Astrocyte of the hippocampus (primary cell): ENCODE data around the gene IER5.
A peak's percentile ranks its signal among the peaks of the same experiment; 100 is the strongest.

ENCODE experiments used
- DNase-seq: peaks from one replicate; pipeline ENCODE4 v3.0.0; 2011; ENCODE audit warnings: low read depth, low spot score

The IER5 gene

DNA sequence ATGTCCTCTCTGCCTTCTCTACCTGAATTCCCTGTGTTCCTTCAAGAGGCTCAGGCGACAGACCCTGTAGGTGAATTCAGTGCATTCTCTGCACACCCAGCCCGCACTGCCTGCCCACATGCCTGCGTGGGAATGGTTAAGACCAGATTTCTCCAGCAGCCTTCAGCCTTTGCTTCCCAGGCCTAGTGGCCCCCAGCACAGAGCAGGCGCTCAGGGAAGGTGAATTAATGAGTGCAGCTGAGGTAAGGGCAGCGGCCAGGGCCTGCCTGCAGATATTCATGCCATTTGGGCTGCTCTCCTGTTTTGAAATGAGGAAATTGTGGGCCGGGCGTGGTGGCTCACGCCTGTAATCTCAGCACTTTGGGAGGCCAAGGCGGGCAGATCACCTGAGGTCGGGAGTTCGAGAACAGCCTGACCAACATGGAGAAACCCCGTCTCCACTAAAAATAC, 45.5 kb downstream of the IER5 start:
- no peak for DNase-seq

DNA sequence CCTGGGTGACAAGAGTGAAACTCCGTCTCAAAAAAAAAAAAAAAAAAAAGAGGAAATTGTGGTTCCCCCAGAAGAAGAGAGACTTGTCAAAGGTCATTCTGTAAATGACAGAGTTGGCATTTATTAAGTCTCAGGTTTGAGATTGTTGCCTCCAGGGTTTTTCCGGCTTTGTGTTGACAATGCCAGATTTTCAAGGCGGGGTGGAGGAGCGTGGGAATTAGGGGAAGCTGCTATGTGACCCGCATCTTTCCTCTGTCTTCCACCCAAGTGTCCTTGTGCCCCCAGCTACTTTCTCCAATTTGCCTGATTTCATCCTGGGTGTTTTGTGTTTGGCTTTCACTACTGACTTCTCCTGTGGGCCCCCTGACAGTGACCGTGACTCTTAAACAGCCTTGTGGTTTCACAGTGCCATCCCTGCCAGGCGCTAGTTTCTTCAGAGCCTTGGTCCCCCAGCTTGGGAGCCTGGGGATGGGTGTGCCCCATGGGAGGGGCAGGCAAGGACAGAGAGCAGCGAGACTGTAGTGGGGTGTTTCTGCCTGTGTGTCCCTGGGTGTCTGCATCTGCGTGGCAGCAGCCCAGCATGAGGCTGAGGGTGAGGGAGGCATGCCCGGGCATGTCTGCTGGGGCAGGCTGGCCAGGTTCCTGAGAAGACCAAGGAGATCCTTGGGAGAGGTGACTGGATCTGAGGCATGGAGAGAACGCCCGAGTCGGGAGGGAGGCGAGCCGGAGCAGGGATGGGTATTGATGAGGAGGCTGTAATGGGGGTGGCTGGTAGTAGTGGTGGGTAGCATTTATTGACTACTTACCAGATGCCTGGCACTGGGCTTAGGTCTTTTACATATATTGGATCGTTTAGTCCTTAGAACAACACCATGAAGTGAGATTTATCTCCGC, 46.3 kb downstream of the IER5 start:
- peak; percentile 93 for DNase-seq

GRCh38 chr1:181135437-181135731, 46.9 kb downstream of the IER5 start:
- DNase-seq: peak; percentile 51

DNA sequence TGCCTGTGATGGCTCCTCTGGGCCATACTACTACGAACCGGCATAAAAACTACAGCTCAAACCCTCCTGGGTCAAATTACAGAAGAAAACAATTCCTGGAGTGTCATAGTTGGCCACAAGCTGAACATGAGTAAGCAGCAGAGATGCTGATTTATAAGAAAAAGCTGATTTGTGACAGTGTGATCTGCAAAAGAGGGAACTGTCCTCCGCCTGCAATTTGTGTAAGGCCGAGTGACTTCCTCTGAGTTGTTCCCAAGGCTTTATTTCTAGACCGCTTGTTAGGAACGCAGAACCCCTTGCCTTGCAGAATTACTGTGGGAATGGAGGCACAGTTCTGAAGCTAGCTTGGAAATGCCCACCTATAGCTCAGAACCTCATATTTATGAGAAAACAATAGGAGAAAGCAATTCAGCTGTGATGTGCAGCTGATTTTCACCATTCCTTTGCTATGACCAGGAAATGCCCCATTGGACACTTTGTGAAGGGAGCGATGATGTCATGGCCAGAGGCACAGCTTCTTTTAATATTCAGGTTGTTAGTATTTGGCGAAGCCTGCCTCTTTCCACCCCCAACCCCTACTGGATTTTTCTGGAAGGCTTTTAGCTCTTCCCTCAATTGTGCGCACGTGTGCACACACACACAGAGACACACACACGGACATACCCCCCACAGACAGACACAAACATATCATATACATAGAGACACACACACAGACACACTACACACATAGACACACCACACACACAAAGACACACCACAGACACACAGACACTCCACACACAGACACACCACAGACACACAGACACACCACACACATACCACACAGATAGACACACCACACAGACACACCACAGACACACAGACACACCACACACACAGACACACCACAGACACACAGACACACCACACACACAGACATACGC, 47.6 kb downstream of the IER5 start:
- DNase-seq: peak; percentile 94

DNA sequence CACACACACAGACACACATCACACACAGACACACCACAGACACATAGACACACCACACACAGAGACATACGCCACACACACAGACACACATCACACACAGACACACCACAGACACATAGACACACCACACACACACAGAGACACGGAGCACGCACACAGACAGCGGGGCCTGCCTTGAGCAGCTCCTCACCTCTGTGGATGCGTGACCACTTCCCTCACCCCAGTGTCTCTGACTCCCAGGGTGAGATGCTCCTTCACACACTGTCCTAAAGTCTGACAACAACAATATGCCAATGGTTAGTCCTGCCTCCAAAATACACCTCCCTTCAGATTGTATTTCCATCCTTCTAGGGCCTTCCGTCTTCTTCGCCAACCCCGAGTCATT, 48.2 kb downstream of the IER5 start:
- no peak for DNase-seq

DNA sequence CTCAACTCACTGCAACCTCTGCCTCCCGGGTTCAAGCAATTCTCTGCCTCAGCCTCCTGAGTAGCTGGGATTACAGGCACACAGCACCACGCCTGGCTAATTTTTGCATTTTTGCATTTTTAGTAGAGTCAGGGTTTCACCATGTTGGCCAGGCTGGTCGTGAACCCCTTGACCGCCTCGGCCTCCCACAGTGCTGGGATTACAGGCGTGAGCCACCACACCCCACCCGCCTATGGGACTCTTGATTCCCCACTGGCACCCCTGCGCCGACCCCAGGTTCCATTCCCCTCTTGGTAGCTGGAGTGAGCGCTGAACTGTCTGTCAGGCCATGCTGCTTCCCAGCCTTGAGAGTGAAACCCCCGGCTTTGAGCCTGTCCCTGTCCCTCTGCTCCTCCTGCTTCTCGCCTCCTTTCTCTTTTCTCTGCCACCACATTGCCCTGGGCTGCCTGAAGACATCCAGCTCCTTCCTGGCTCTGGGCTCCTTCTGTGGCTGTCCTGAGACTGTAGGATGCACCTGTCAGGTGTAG, 48.8 kb downstream of the IER5 start:
- no peak for DNase-seq

DNA sequence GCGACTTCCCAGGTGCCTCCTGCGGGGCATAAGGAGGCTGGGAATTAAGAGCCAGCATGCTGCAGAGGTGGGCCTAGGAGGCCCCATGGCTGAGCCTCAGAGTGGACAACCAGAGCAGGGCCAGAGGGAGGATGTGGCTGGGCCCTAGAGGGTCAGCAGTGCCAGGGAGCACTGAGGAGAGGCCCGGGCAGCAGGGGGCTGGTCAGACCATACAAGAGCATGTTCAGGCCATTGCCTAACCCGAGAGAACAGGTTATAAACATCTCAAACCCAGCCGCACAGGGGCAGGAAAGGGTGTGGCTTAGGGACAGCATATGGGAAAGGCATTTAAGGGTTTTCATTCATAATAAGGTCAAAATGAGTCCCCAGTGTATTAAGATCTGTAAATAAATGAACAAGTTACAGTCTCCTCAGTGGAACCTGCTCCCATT, 51.1 kb downstream of the IER5 start:
- no peak for DNase-seq

DNA sequence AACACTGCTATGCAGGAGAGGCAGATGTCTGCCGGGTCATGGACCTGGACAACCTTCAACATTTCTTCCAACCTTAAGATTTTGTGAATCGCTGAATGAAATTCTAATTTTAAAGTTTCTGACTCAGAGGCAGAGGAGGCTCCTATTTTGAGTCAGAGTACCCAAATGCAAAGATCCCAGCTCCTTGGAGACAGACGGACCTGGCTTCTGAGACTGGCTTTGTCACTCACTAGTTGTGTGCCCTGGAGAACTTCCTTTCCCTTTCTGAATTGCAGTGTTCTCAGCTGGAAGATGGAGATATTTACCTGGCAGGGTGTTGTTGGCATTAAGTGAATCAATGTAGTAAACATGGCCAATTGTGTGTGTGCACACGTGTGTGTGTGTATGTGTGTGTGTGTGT, 51.9 kb downstream of the IER5 start:
- DNase-seq: no peak

DNA sequence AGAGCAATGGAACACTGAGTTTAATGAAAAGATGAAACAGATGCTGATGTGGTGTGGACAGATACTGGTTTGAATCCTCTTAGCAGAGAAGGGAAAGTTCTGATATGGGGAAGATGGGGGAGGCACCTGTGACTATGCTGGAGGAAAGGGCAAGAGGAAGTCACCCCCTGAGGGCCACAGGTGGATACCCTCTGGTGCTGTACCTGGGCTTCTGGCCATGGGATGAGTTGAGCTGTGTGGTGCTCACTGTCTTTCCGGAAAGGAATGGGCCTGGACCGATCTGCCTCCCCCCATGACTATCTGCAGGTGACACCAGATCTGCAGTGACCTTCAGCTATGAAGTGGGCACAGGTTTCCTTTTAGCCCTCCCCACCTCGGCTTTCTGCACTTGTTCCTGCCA, 52.4 kb downstream of the IER5 start:
- DNase-seq: no peak

DNA sequence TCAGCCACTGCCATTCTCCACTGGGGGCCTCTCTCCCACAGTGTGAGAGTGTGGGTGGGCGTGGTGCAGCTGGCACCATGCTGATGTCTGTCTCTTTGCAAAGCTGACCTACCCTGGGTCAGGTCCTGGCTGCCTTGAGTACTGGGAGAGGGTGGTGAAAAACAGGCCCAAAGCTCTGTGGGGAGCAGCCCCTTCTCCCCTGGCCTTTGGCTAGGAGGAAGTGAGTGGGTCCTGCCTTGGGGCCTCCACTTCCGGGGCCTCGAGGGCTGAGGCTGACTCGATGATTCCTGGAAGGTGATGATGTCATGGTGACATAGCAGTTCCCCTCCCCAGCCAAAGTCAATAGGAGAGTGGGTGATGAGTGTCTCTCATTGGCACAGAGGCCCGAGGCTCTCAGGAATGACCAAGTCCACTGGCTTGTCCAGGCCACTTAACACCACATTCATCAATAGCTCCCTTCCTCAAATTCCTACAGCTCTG, 53.0 kb downstream of the IER5 start:
- peak; percentile 69 for DNase-seq
